Posterior vena cava (tissue), 2 donors: ENCODE results near the gene LRRC71. TPM values are rescaled to one million over a fixed set of nuclear protein-coding genes. Genes with fewer than 3 reads are reported as not detected.
"Not testable (repeated sequence)": the region's sequence is repeated elsewhere in the genome, so short reads cannot be mapped to it uniquely, and the experiment has no call there.

Source experiments
- DNase-seq: peaks from one replicate; pipeline ENCODE4 v3.0.0-alpha.2; 2020; ENCODE audit warnings: low spot score
- intact Hi-C, 2 donors: fragments of 100-400 bp; cut with DNase I; formaldehyde crosslinking; loops; one replicate each; pipeline versions ENCODE4 v1.14.1 to v1.14.2; 2022 to 2023
- total RNA-seq, 2 donors: library from RNA; stranded (reverse); fragmentation: NEBNext Ultra II Directional; extraction: Animal tissue kit (Norgen Biotek cat#: 25700); gene quantifications; one replicate each; pipeline ENCODE4 v1.2.1, GENCODE V29; 2021
- donor health status: DM: yes; HTN: yes; CAD: no.
- donor health status: DM: yes; HTN: yes; CAD: no.

LRRC71 gene
- total RNA-seq, 2 donors from 2014 or later, result not detected

DNA sequence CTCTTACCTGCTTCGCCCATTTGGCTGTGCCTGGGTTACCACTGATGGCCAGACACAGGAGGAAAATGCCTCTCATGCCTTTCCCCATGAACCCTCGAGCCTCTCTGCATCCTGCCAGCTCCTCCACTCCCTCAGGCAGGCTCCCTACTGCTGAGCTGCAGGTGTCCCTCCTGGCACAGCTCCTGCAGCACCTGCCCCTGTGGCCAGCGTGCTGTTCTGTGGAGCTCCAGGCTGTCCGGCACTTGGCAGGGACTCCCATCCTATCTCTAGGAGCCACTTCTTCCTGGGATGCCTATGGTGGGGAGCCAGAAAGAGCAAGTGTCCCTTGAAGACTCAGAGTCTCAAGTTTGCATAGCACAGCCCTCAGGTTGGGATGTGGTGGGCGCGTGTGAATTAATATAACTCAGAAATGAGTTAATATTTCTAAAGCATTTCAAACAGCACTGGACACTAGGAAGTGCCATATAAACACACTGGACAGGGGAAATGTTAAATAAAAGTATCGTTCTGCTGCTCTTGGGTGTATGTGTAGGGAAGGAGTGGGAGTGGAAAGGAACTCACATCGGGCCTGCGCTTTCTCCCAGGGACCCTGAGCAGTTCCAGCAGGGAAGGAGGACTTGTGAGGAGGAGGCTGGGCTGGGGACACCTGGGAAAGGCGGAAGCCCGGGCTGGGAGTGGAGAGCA, 2.7 kb downstream of the LRRC71 start:
- intact Hi-C loops, result no loop called here
- DNase-seq, result no peak

DNA sequence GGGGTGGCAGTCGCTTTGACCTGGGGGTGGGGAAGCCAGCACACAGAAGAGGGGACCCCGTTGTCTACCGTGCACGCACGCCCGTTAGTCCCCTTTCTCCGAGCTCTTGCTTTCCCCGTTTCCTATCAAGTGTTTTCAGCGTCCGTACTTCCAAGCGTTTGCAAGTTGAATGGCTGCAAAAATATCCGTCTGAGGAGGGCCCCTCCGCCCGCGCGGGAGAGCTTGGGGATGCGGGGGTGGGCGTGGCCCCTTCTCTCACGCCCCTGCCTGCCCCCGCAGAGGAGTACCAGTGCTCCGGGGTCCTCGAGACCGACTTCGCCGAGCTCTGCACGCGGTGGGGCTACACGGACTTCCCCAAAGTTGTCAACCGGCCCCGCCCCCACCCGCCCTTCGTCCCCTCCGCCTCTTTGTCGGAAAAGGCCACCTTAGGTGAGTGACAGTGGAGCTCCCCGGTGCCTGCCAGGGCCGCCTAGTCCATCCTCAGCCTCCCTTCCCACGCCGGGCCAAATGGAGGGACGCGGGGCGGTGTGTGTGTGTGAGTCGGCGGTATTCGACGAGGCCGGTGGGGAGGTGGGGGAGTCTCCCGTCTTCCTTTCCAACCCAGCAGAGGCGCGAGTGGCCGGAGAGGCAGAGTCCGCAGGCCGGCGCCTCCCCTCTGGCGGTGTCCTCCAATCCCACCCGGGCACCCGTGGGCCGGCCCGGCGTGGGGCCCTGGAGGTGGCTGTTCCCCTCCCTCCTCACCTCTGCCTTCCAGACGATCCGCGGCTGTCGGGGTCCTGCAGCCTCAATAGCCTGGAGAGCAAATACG, 3.4 kb downstream of the LRRC71 start:
- intact Hi-C loops, result no loop called here
- DNase-seq, result no peak

DNA sequence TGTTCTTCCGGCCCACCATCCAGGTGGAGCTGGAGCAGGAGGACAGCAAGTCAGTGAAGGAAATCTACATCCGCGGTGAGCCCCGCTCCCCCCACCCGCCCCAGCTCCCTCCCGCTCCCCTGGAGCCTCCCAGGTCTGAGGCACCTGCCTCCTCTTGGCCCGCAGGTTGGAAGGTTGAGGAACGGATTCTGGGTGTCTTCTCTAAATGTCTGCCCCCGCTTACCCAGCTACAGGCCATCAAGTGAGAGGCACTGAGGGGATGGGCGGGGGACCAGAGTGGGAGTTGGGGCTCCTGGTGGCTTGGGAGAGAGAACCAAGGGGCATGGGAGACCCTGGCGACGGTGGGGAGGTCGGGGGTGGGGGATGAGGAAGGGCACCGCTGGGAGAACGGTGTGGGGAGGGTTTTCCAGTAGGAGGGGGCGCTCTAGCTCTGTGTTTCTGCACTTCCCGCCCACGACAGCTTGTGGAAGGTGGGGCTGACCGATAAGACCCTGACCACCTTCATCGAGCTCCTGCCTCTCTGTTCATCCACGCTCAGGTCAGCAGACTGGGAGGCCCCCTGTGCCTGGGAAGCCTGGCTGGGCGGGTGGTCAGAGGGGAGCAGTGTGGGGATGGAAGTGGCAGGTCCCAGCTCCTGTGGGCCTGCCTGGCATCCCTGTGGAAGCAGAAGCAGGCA, 4.2 kb downstream of the LRRC71 start:
- no peak for DNase-seq
- intact Hi-C loops, result no loop called here

DNA sequence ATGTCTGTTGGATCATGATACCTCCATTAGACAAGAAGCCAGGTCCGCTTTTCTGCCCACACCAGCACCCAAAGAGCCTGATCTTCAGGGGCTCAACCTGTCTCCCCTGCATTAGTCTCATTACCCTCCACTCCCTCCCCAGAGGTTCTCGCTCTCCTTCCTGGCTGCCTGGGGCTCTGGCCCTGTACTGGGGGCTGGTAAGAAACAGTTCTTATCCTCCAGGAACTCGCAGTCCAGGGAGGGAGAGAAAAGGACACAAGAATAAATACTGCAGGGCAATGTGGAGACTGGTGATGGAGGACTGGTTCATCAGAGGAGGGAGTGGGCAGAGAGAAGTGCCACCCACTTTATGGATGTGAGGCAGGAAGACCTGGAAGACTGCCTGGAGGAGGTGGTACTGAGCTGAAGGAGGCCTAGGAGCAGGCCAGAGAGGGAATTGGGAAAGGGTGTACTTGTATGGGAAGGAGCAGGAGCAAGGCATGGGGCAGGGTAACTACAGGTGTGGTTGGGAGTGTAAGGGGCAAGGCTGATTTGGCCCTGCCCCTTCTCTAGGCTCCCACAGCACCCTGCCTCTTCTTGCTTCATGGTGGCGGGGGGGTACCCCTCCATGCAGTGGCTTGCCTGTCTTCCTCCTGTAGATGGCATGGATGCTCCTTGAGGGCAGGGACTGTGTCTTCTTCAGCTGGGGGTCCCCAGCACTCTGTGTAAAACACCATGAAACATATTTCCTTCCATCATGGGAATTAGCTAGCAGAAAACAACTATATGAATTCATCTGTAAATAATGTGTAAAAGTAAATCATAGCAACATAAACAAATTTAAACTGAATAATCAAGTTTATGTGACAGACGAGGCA, 5.0 kb downstream of the LRRC71 start:
- intact Hi-C loops, result no loop called here

DNA sequence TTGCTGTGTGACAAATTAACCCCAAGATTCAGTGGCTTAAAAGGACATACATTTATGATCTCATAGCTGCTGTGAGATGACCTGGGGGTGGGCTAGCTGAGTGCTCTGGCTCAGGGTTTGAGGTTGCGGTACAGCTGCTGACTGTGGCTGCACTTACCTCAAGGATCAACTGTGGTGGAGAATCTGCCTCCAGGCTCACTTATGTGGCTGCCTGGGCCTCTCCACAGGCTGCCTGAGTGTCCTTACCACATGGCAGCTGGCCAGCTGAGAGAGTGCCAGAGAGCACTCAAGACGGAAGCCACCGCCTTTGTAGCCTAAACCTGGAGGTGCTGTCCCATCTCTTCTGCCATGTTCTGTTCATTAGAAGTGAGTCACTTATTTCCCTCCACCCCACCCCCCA, 5.7 kb downstream of the LRRC71 start:
- intact Hi-C loops, result no loop called here
- DNase-seq, result no peak

More for the DNA sequence above, 5.0 kb downstream of the LRRC71 start:
- DNase-seq, result no peak

DNA sequence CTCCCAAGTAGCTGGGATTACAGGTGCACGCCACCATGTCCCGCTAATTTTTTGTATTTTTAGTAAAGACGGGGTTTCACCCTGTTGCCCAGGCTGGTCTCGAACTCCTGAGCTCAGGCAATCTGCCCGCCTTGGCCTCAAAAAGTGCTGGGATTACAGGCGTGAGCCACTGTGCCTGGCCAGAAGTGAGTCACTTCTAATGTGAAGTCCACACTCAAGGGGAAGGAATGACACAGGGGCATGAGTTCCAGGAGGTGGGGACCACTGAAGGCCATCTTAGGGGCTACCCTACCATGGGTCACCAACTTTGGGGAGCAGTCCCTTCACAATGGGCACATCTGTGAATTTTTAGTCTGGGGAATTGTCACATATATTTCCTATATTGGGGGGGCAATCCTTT, 6.3 kb downstream of the LRRC71 start:
- DNase-seq, intact Hi-C loops: not testable (repeated sequence)

DNA sequence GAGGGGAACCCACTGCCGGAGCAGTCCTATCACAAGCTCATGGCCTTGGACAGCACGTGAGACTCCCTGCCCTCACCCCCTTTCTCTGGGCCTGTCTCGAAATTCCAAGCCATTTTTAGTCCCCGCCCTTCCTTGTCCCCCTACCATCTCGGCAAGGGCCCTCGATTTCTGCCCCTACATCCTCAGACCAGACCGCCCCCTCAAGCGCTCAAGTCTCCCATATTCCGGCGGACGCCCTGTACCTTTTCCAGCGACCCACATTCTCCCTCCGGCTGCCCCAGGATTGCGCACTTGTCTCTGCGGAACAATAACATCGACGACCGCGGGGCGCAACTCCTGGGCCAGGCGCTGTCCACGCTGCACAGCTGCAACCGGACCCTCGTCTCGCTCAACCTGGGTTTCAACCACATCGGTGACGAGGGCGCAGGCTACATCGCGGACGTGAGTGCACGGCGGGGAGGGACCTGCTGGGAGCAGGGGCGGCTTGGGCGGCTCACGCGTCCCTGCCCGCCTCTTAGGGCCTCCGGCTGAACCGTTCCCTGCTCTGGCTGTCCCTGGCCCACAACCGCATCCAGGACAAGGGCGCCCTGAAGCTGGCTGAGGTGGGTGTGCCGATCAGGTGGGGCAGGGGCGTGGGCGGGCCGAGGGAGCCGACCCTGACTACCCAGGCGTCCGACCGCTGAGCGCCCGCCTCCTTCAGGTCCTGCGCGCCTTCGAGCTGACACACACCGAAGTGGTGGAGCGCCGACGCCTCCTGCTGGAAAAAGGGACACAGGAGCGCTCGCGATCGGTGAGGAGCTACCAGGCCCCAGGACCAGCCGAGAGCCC, 7.0 kb downstream of the LRRC71 start:
- intact Hi-C loops, result no loop called here
- DNase-seq, result peak; percentile 91

DNA sequence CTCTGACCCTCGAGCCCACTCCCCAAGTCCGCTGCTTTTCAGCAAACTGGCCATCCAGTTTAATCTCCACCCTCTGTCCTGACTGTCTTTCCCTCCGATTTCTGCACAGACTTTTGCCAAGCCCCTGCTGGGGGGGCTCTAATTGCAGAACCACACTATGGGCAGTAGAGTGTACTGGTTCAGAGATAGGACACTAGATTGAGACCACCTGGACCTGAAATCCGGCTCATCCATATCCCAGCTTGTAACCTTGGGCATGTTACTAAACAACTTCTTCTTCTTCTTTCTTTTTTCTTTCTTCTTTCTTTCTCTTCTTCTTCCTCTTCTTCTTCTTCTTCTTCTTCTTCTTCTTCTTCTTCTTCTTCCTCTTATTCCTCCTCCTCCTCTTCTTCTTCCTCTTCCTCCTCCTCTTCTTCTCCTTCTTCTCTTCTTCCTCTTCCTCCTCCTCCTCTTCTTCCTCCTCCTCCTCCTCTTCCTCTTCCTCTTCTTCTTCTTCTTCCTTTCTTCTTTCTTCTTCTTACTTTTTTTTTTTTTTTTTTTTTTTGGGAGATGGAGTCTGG, 7.7 kb downstream of the LRRC71 start:
- intact Hi-C loops, result no loop called here
- DNase-seq, result no peak

DNA sequence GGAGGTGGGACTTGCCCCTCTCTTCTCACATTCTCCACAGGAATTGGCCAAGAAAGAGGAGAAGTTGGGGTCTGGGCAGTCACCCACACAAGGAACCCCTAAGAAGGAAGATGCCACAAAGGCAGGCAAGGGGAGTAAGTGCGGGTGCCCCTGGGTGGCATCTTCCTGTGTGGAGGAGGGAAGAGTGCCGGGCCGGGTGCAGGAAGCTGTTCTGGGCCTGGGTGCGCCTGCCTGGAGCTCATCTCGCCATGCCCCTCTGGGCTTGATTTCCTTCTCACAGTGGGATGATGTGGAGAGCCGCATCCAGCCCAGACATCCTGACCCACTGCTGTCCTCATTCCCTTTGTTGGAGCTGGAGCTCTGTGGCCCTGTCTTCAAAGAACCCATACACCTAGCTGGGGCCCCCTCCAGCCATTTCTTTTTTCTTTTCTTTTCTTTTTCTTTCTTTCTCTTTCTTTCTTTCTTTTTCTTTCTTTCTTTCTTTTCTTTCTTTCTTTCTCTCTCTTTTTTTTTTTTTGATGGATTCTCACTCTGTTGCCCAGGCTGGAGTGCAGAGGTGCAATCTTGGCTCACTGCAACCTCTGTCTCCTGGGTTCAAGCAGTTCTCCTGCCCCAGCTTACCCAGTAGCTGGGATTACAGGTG, 9.3 kb downstream of the LRRC71 start:
- peak; percentile 63 for DNase-seq
- intact Hi-C loops, result no loop called here

DNA sequence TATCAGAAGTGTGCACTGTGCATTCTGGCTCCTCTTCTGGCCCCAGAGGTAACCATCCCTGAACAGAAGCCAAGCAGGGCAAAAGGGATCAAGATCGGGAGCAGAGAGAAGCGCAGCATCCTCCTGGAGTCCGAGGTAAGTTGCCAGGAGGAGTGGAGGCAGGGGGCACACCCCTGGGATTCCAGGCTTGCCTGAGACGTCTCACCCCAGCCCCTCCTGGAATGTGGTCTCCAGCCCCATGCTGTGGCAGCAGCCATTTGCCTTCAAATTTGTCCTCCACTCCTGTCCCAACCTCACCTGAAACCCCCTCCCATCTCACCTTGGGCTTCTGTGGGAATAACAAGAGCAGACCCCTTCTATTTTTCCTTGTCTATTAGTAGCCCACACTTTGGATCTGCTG, 10.1 kb downstream of the LRRC71 start:
- peak; percentile 49 for DNase-seq
- intact Hi-C loops, result no loop called here

DNA sequence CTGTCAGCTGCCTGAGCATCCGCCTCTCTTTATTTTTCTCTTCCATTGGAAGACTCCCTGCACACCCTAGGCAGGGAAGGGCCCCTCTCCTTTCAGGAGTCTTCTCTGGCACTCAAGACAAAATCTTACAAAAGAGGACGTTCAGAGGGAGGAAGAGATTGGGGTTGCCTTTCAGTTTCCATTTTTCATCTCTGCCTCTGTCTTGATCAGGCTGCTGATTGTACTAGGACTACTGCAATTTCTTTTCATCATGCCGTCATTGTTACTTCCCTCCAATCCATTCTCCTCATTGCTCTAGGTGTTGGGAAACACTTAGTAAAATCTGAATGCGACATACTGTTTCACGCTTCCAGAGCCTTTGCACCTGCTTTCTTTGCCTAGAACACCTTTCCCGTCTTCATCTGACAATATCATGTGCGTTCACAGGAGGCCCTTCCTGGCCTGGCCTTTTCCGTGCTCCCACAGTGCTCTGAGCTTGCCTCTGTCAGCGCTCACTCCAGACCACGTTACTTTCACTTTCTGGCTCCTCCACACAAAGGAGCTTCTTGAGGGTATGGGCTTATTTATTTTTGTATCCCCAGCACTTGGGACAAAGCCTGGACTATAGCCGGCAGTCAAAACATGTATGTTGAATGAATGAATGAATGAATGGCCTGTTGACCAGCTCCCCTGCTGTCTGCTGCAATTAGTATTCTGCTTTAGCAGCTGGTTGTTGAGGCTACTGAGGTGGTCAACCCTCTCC, 10.9 kb downstream of the LRRC71 start:
- intact Hi-C loops, result no loop called here
- peak; percentile 68 for DNase-seq

DNA sequence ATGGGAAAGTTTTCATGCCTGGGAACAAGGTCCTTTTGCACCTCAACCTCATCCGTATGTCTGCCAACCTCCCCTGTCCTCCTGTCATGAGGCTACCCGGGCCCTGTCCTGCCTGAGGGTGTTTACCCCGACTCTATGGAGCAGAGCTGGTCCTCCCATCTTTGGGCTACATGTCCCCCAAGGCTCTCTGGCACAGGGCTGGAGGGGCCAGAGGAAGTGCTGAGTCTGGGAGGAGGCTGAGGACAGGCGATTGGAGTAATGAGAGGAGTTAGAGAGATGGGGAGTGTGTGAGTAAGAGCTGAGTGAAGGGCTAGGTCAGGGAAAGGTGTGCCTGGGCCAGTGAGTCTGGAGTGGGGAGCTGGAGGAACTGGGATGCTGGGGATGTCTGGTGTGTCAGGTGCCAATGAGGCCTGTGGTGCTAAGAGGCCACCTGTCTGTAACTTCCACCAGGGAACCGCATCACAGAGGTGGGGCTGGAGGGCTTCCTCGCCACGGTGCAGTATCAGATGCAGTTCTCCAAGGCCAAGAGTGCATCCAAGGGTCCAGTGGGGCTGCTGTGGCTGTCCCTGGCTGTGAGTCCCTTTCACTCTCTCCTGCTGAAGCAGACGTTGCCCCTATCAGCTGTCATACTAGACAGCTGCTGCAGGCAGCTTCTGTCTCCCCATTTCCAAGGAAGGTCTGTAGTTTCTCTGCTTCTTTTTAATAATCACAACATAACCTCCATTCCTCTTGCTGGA, 11.7 kb downstream of the LRRC71 start:
- intact Hi-C loops, result no loop called here
- peak; percentile 66 for DNase-seq

DNA sequence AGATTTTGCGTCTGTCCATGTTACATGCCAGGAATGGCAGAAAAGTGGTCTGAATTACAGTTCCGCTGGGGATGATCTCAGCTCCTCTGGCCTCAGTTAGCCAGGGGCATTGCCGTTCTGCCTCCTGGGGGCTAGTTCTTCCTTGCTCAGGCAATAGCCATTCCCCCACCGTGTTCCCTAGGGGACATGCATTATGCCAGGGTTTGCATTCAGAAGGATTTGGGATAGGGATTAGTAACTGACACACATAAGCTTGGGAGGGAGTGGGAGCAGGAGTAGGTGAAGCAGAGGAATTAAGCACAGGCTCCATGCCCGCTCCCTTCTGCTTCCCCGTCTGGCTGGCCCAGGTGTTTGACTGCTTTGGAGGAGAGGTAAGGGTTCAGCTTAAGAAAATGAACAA, 12.7 kb downstream of the LRRC71 start:
- DNase-seq, result peak; percentile 35
- intact Hi-C loops, result no loop called here

DNA sequence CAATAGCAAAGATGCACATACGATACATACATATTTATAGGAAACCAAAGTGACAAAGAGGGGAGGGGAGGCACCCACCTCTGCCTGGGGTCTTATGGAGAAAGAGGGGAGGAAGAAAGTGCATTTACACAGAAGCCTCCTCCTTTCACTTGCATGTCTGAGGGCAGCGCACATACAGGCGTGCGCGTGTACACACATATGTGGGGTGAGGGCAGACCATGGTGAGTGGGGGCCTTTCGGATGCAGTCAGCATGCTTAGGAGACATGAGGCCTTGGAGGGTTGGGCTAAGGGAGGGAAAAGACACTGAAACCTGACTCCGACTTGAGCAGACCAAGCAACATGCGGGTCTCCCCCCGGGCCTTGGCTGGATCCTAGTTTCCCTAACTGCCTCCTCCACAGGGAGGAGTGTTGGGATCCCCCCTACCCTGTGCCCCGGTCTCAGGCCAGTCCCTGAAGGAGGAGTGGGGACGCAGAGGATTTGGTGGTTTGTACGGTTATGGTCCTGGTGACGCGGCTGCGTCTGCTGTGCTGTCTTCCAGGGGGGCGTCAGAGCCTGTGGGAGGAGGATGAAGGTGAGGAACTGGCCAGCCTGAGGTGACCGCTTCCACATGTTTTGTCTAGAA, 15.2 kb downstream of the LRRC71 start:
- intact Hi-C loops, result no loop called here
- DNase-seq, result peak; percentile 66

DNA sequence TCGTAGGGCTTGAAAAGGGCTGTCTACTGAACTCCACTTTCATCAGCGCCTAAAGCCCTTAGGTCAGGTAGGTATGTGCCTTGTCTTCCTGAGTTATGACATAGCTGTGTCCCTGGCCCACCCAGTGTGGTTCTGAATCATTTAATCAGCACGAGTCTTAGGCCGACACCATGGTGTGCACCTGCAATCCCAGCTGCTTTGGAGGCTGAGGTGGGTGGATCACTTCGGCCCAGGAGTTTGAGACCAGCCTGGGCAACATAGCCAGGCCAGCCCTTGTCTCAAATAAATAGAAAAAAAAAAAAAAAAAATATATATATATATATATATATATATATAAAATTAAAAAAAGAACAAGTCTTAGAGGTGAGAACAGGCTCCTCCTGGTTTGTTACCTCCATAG, 15.8 kb downstream of the LRRC71 start:
- DNase-seq, result peak; percentile 57
- intact Hi-C loops, result no loop called here

DNA sequence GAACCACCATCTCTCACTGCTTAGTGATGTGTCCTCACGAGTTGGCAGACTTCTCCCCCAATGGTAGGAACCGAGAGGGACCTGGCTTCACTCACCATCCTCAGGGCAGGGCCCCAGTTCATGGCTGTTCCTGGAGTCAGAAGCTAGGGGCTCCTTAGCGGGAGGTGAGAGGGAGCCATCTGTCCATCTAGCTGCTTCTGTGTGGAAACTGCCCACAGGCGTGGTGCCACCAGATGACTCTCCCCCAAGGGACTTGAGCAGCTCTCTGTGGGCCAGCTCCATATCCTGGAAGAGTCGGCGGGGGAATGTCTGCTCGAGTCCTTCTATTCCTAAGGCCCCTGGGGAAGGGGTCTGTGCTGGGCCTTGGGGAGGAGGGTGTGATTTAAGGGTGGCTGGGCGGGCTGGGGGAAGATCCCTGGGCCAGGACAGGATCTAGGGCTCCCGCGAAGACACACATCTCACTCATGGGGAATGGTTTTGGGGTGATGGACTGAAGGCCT, 16.3 kb downstream of the LRRC71 start:
- intact Hi-C loops, result no loop called here
- peak; percentile 49 for DNase-seq
